GM18870 (cell line): ENCODE data around the gene WNT9A.
"Not testable (repeated sequence)": the region's sequence is repeated elsewhere in the genome, so short reads cannot be mapped to it uniquely, and the experiment has no call there.

ENCODE experiments used
- ATAC-seq: cut with Tn5 transposase; IDR thresholded peaks from one replicate; pipeline ENCODE4 v1.9.1; 2021; ENCODE audit warnings: moderate library complexity; ENCODE audit not compliant: unreplicated experiment

Gene WNT9A

GRCh38 chr1:227889047-227889862, 58.5 kb downstream of the WNT9A start:
- ATAC-seq = no peak

- no peak for ATAC-seq
Observed at GRCh38 chr1:227888404-227889046, 59.2 kb downstream of the WNT9A start.

GRCh38 chr1:227887697-227888403, 59.9 kb downstream of the WNT9A start:
- ATAC-seq = no peak

- no peak for ATAC-seq
Observed at GRCh38 chr1:227886993-227887696, 60.6 kb downstream of the WNT9A start.

- ATAC-seq = no peak
Observed at GRCh38 chr1:227886503-227886961, 61.2 kb downstream of the WNT9A start.

GRCh38 chr1:227885648-227886502, 61.9 kb downstream of the WNT9A start:
- no peak for ATAC-seq

GRCh38 chr1:227885135-227885647, 62.5 kb downstream of the WNT9A start:
- ATAC-seq = no peak

GRCh38 chr1:227884370-227885134, 63.2 kb downstream of the WNT9A start:
- ATAC-seq = no peak

- ATAC-seq = no peak
Observed at GRCh38 chr1:227883641-227884301, 64.0 kb downstream of the WNT9A start.

GRCh38 chr1:227883073-227883520, 64.6 kb downstream of the WNT9A start:
- ATAC-seq = no peak

GRCh38 chr1:227880342-227880924, 67.3 kb downstream of the WNT9A start:
- ATAC-seq = no peak

- not testable (repeated sequence) for ATAC-seq
Observed at GRCh38 chr1:227877810-227878209, 69.9 kb downstream of the WNT9A start.

GRCh38 chr1:227871892-227872291, 75.8 kb downstream of the WNT9A start:
- not testable (repeated sequence) for ATAC-seq

- no peak for ATAC-seq
Observed at GRCh38 chr1:227870366-227870765, 77.4 kb downstream of the WNT9A start.

- ATAC-seq = no peak
Observed at GRCh38 chr1:227869851-227870305, 77.9 kb downstream of the WNT9A start.

GRCh38 chr1:227869279-227869842, 78.4 kb downstream of the WNT9A start:
- ATAC-seq = no peak
